ENCODE measurements around the gene NDUFAF7. TPM values are rescaled to one million over a fixed set of nuclear protein-coding genes. Genes with fewer than 3 reads are reported as not detected.
"Not testable (repeated sequence)": the region's sequence is repeated elsewhere in the genome, so short reads cannot be mapped to it uniquely, and the experiment has no call there.

The NDUFAF7 gene
- total RNA-seq, 1 donor from 2014 or later, result 25.1 TPM

GRCh38 chr2:37211212-37211611 is 20.2 kb upstream of the NDUFAF7 start:
- Mint-ChIP-seq H3K27me3 (ENCODE audit: low read depth) (no peaks in the 10 kb centered on the region), H3K9me3 (peaks cover 5% of the 10 kb centered on the region), H3K27ac (ENCODE audit: unreplicated experiment) (no peak overlapping the region), H3K4me3 (no peak overlapping the region), H3K36me3 (ENCODE audit: low read depth) (peaks cover 52% of the 10 kb centered on the region), H3K4me1 (peaks cover 3% of the 10 kb centered on the region)
- TF ChIP-seq CTCF (conservative IDR thresholded peaks at IDR 0.05), result no peak
- DNase-seq (ENCODE audit: low read depth, low spot score), result no peak

GRCh38 chr2:37211939-37212338 is 19.5 kb upstream of the NDUFAF7 start:
- no peak for TF ChIP-seq CTCF (conservative IDR thresholded peaks at IDR 0.05)
- peaks cover 1% of the 10 kb centered on the region for H3K9me3 Mint-ChIP-seq
- DNase-seq (ENCODE audit: low read depth, low spot score), result no peak
- H3K27ac Mint-ChIP-seq (ENCODE audit: unreplicated experiment), result no peak overlapping the region
- peaks cover 3% of the 10 kb centered on the region for H3K4me1 Mint-ChIP-seq
- H3K27me3 Mint-ChIP-seq (ENCODE audit: low read depth), result no peaks in the 10 kb centered on the region
- peaks cover 49% of the 10 kb centered on the region for H3K36me3 Mint-ChIP-seq (ENCODE audit: low read depth)
- H3K4me3 Mint-ChIP-seq, result no peak overlapping the region

- H3K36me3 Mint-ChIP-seq (ENCODE audit: low read depth), result peaks cover 19% of the 10 kb centered on the region
- DNase-seq (ENCODE audit: low read depth, low spot score), result no peak
- H3K4me3 Mint-ChIP-seq, result no peak overlapping the region
Measured at GRCh38 chr2:37215250-37215649, 16.2 kb upstream of the NDUFAF7 start.

GRCh38 chr2:37219046-37219445 is 12.4 kb upstream of the NDUFAF7 start:
- H3K36me3 Mint-ChIP-seq (ENCODE audit: low read depth), result peaks cover 9% of the 10 kb centered on the region
- H3K4me1 Mint-ChIP-seq, result peaks cover 3% of the 10 kb centered on the region
- DNase-seq (ENCODE audit: low read depth, low spot score), result no peak
- no peak overlapping the region for H3K4me3 Mint-ChIP-seq
- H3K27me3 Mint-ChIP-seq (ENCODE audit: low read depth), result no peaks in the 10 kb centered on the region
- no peak for TF ChIP-seq CTCF (conservative IDR thresholded peaks at IDR 0.05)
- no peak overlapping the region for H3K27ac Mint-ChIP-seq (ENCODE audit: unreplicated experiment)
- no peaks in the 10 kb centered on the region for H3K9me3 Mint-ChIP-seq

More at GRCh38 chr2:37215250-37215649, 16.2 kb upstream of the NDUFAF7 start:
- H3K9me3 Mint-ChIP-seq, result no peaks in the 10 kb centered on the region
- no peak overlapping the region for H3K27ac Mint-ChIP-seq (ENCODE audit: unreplicated experiment)
- no peak for TF ChIP-seq CTCF (conservative IDR thresholded peaks at IDR 0.05)
- no peaks in the 10 kb centered on the region for H3K27me3 Mint-ChIP-seq (ENCODE audit: low read depth)
- peaks cover 3% of the 10 kb centered on the region for H3K4me1 Mint-ChIP-seq

GRCh38 chr2:37223131-37223530 is 8.3 kb upstream of the NDUFAF7 start:
- Mint-ChIP-seq H3K27me3 (ENCODE audit: low read depth) (no peaks in the 10 kb centered on the region), H3K9me3 (no peaks in the 10 kb centered on the region), H3K36me3 (ENCODE audit: low read depth) (peaks cover 9% of the 10 kb centered on the region), H3K4me3 (no peak overlapping the region), H3K4me1 (peaks cover 15% of the 10 kb centered on the region), H3K27ac (ENCODE audit: unreplicated experiment) (no peak overlapping the region)
- DNase-seq (ENCODE audit: low read depth, low spot score), result no peak
- no peak for TF ChIP-seq CTCF (conservative IDR thresholded peaks at IDR 0.05)

GRCh38 chr2:37224063-37224462 is 7.4 kb upstream of the NDUFAF7 start:
- Mint-ChIP-seq H3K27ac (ENCODE audit: unreplicated experiment) (no peak overlapping the region), H3K9me3 (no peaks in the 10 kb centered on the region), H3K36me3 (ENCODE audit: low read depth) (peaks cover 6% of the 10 kb centered on the region), H3K4me3 (no peak overlapping the region), H3K4me1 (peaks cover 15% of the 10 kb centered on the region), H3K27me3 (ENCODE audit: low read depth) (no peaks in the 10 kb centered on the region)
- no peak for TF ChIP-seq CTCF (conservative IDR thresholded peaks at IDR 0.05)
- no peak for DNase-seq (ENCODE audit: low read depth, low spot score)

GRCh38 chr2:37225129-37225528 is 6.3 kb upstream of the NDUFAF7 start:
- not testable (repeated sequence) for H3K4me3 Mint-ChIP-seq; DNase-seq (ENCODE audit: low read depth, low spot score); H3K27ac Mint-ChIP-seq (ENCODE audit: unreplicated experiment); H3K9me3 Mint-ChIP-seq; H3K36me3 Mint-ChIP-seq (ENCODE audit: low read depth); H3K27me3 Mint-ChIP-seq (ENCODE audit: low read depth)
- H3K4me1 Mint-ChIP-seq, result peaks cover 19% of the 10 kb centered on the region

Measured in neural crest cell (in vitro differentiated cells).